WTC11 (cell line): ENCODE measurements around the gene AJAP1.

Source experiments
- ATF2 ChIP-seq: sonication (generic); formaldehyde crosslinking; IDR thresholded peaks from 2 replicates; pipeline ENCODE4 v1.8.1; 2022; ENCODE audit warnings: low read depth, missing genetic modification reagents, borderline replicate concordance
- ATF3 ChIP-seq: sonication (generic); formaldehyde crosslinking; conservative IDR thresholded peaks from 2 replicates; pipeline ENCODE4 v1.8.1; 2022; ENCODE audit warnings: mild to moderate bottlenecking, missing genetic modification reagents
- CTCF ChIP-seq: fragments of 200-600 bp; IDR thresholded peaks from 2 replicates; pipeline ENCODE4 v1.8.0; 2022; ENCODE audit warnings: antibody characterized with exemption
- ESRRA ChIP-seq: sonication (generic); formaldehyde crosslinking; IDR thresholded peaks from 2 replicates; pipeline ENCODE4 v1.8.1; 2022; ENCODE audit warnings: mild to moderate bottlenecking, missing genetic modification reagents, borderline replicate concordance
- ETV6 ChIP-seq: sonication (generic); formaldehyde crosslinking; IDR thresholded peaks from 2 replicates; pipeline ENCODE4 v1.8.1; 2022; ENCODE audit warnings: mild to moderate bottlenecking, missing genetic modification reagents
- MAX ChIP-seq: sonication (generic); formaldehyde crosslinking; IDR thresholded peaks from 2 replicates; pipeline ENCODE4 v1.8.0; 2022; ENCODE audit warnings: mild to moderate bottlenecking, missing genetic modification reagents
- NFATC4 ChIP-seq: fragments of 250-450 bp; sonication (Bioruptor Pico); IDR thresholded peaks from 2 replicates; pipeline ENCODE4 v1.9.0; 2021; ENCODE audit warnings: mild to moderate bottlenecking
- NFE2L1 ChIP-seq: sonication (generic); formaldehyde crosslinking; IDR thresholded peaks from 2 replicates; pipeline ENCODE4 v1.8.1; 2023; ENCODE audit warnings: missing genetic modification reagents
- PRDM15 ChIP-seq: sonication (generic); formaldehyde crosslinking; IDR thresholded peaks from 2 replicates; pipeline ENCODE4 v1.8.0; 2022; ENCODE audit warnings: missing genetic modification reagents
- SP1 ChIP-seq: sonication (generic); formaldehyde crosslinking; conservative IDR thresholded peaks from 2 replicates; pipeline ENCODE4 v1.8.1; 2022; ENCODE audit warnings: missing genetic modification reagents
- TEAD4 ChIP-seq: sonication (generic); formaldehyde crosslinking; IDR thresholded peaks from 2 replicates; pipeline ENCODE4 v1.8.0; 2022; ENCODE audit warnings: mild to moderate bottlenecking, missing genetic modification reagents
- USF1 ChIP-seq: sonication (generic); formaldehyde crosslinking; IDR thresholded peaks from 2 replicates; pipeline ENCODE4 v1.8.0; 2022; ENCODE audit warnings: mild to moderate bottlenecking, missing genetic modification reagents

- TF ChIP-seq MAX, result no peak
- no peak for TF ChIP-seq ETV6
- TF ChIP-seq CTCF, result no peak
- TF ChIP-seq ATF2 (CRISPR knock-in tag), result no peak
- no peak for TF ChIP-seq ESRRA
- no peak for TF ChIP-seq ATF3 (CRISPR knock-in tag)
- TF ChIP-seq PRDM15, result no peak
- TF ChIP-seq NFATC4 (CRISPR knock-in tag), result no peak
- no peak for TF ChIP-seq SP1 (CRISPR knock-in tag)
- TF ChIP-seq TEAD4 (CRISPR knock-in tag), result no peak
- no peak for TF ChIP-seq USF1 (CRISPR knock-in tag)
- TF ChIP-seq NFE2L1 (CRISPR knock-in tag), result no peak
These were observed 115.3 kb downstream of the AJAP1 start for GRCh38 chr1:4769516-4770280.
